GM06990 (cell line): ENCODE data around the gene UPF2.
A peak's percentile ranks its signal among the peaks of the same experiment; 100 is the strongest.

Source experiments
- DNase-seq: peaks from one replicate; pipeline ENCODE4 v3.0.0-alpha.2; 2011; ENCODE audit not compliant: insufficient read length; ENCODE audit errors: extremely low read depth
- H3K27me3 ChIP-seq: replicated peaks from 2 replicates; pipeline ENCODE4 v1.6.0; 2011; ENCODE audit warnings: low read length; ENCODE audit not compliant: control insufficient read depth, insufficient read depth
- H3K36me3 ChIP-seq: 2 replicates; pipeline ENCODE4 v1.5.1; 2011; ENCODE audit warnings: low read length; ENCODE audit not compliant: control insufficient read depth, insufficient read depth
- H3K4me3 ChIP-seq: replicated peaks from 2 replicates; pipeline ENCODE4 v1.5.1; 2011; ENCODE audit warnings: low read depth, mild to moderate bottlenecking, control low read depth, low read length
- TF ChIP-seq, protein P1 (sequence below): IDR thresholded peaks from 2 replicates; pipeline ENCODE4 v1.5.1; 2011; ENCODE audit warnings: low read length, control low read depth, mild to moderate bottlenecking, inconsistent platforms; ENCODE audit not compliant: insufficient read depth, poor library complexity, severe bottlenecking

The UPF2 gene

DNA sequence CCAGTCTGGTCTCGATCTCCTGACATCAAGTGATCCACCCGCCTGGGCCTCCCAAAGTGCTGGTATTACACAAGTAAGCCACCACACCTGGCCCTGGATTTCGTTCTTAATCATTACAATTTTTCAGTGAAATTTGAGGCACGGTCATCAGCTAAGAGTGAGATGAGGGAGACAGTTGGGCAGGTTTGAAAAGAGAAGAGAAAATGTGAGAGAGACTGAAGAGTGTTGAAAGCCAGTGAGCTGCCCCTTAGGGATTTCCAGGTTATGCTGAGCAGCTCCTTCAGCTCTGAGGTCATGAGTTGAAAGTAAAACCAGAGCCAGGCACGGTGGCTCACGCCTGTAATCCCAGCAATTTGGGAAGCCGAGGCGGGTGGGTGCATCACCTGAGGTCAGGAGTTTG, 5.9 kb upstream of the UPF2 start:
- peak; percentile 70 for DNase-seq
- Histone ChIP-seq H3K27me3 (no peaks in the 10 kb centered on the region), H3K4me3 (no peak overlapping the region), H3K36me3 (no peaks in the 10 kb centered on the region)
- TF ChIP-seq, protein P1, sequence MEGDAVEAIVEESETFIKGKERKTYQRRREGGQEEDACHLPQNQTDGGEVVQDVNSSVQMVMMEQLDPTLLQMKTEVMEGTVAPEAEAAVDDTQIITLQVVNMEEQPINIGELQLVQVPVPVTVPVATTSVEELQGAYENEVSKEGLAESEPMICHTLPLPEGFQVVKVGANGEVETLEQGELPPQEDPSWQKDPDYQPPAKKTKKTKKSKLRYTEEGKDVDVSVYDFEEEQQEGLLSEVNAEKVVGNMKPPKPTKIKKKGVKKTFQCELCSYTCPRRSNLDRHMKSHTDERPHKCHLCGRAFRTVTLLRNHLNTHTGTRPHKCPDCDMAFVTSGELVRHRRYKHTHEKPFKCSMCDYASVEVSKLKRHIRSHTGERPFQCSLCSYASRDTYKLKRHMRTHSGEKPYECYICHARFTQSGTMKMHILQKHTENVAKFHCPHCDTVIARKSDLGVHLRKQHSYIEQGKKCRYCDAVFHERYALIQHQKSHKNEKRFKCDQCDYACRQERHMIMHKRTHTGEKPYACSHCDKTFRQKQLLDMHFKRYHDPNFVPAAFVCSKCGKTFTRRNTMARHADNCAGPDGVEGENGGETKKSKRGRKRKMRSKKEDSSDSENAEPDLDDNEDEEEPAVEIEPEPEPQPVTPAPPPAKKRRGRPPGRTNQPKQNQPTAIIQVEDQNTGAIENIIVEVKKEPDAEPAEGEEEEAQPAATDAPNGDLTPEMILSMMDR, result no peak

DNA sequence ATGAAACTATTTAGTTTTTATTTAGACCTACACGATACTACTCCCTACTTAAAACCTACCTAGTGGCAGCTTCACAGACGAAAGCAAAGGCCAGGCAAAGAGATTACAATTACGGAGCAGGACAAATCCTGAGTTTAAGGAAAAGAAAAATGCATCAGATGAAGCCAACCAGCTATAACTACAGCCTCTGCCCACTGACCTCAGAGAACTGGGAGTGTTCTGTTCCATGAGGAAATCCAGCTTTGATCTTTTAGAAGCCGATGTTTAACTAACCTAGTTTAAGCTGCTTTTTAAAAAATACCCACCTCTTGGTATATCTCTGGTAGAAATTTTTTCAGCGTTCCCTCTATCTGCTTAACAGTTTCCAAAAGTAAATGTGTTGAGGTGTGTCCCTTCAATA, 3.0 kb upstream of the UPF2 start:
- TF ChIP-seq, protein P1, result no peak
- no peaks in the 10 kb centered on the region for H3K27me3 ChIP-seq
- H3K36me3 ChIP-seq, result no peaks in the 10 kb centered on the region
- H3K4me3 ChIP-seq, result no peak overlapping the region
- no peak for DNase-seq

DNA sequence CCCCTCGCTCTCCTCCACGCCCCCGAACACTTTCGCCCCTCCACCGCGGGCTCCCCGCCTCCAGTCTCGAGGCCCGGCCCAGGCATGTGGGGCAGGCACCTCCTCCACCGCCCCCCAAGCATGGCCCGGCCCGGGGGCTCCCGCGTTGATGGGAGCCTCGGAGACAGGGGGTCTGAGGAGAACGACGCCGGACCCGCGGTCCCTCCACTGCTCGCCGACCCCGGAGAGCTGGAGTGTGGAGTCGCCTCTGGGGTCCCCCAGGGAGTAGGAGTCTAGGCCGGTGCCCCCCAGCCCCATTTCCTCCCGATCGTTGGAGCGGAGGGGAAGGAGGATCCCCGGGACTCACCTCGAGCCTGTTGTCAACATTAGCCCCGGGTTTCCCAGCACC, 206 bp downstream of the UPF2 start:
- Histone ChIP-seq H3K27me3 (no peaks in the 10 kb centered on the region), H3K36me3 (no peaks in the 10 kb centered on the region), H3K4me3 (peak overlapping the region; percentile 100)
- TF ChIP-seq, protein P1, result no peak
- DNase-seq, result no peak

DNA sequence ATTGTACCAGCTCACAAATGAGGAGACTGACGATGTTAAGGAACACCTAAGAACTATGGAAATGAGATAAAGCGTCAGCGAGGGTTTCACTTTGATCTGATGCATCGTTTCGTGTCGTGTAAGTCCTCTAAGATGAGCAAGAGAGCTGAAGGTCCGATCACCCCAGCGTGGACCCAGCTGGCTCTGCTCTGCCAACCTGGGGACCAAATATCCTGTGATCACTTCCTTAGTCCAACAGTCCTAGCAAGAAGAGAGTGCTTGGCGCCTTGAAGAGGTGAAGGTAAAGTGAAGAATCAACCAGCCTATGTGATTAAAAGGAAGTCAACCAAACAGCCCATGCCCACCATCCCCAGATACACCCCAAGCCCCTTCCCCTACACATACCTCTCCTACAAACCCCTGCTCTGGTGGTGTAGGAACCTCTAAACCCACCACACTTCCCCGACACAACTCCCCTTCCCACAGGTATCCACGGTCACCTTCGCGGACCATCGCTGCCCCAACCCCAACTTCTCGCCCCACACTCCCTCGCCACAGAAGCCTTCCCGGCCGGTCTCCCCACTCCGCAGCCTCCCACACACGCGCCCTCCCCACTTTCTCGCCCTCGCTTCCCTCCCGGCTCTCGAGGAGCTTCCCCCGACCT, 722 bp downstream of the UPF2 start:
- DNase-seq, result peak; percentile 65
- Histone ChIP-seq H3K27me3 (no peaks in the 10 kb centered on the region), H3K36me3 (no peaks in the 10 kb centered on the region), H3K4me3 (peak overlapping the region; percentile 100)
- TF ChIP-seq, protein P1, result no peak

DNA sequence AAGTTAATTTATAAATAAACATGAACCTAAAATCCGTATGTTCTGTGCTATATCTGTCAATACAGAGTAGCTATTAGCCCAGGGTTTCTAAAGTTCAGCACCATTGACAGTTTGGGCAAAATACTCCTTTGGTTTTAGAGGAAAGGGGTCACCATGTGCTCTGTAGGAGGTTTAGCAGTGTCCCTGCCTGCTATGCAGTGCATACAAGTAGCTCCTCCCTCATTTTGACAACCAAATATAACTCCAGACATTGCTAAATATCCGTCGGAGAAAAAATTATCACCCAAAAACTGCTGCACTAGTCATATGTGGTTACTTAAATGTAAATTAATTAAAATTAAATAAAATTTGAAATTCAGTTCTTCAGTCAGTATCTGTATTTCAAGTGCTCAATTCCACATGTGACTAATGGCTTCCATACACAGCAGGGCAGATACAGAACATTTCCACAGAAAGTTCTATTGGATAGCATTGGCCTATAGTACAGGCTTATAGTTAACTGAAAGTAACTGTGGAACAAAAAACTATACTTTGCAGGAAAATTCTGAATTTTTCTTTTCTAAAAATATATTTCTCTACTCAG, 6.4 kb downstream of the UPF2 start:
- no peak overlapping the region for H3K4me3 ChIP-seq
- peaks cover 3% of the 10 kb centered on the region for H3K36me3 ChIP-seq
- no peaks in the 10 kb centered on the region for H3K27me3 ChIP-seq
- TF ChIP-seq, protein P1, result no peak
- no peak for DNase-seq
